Aorta (tissue), 5 donors: Measurements from ENCODE around the gene RNASE7. TPM values are rescaled to one million over a fixed set of nuclear protein-coding genes. Genes with fewer than 3 reads are reported as not detected.

Source experiments
- ATAC-seq: fragments of 200-7000 bp; cut with Tn5 transposase; one replicate; pipeline ENCODE4 v1.9.1; 2022; ENCODE audit warnings: moderate library complexity; ENCODE audit not compliant: low FRiP score
- DNase-seq, 2 donors: peaks; one replicate each; pipeline ENCODE4 v3.0.0-alpha.2; 2020
- H3K27ac ChIP-seq, 2 donors: one replicate each; pipeline ENCODE4 v1.5.1; 2013; ENCODE audit warnings: low read length in 2 of 2, mild to moderate bottlenecking in 2 of 2, moderate library complexity in 2 of 2, control low read depth in 1 of 2, inconsistent platforms in 1 of 2, low read depth in 1 of 2
- H3K27me3 ChIP-seq, 2 donors: one replicate each; pipeline ENCODE4 v1.6.1; 2013; ENCODE audit warnings: control low read depth in 1 of 2, low read length in 1 of 2, mild to moderate bottlenecking in 1 of 2, moderate library complexity in 1 of 2; ENCODE audit not compliant: insufficient read depth in 2 of 2, control insufficient read depth in 1 of 2
- H3K36me3 ChIP-seq, 2 donors: one replicate each; pipeline ENCODE4 v1.6.1; 2013; ENCODE audit warnings: control low read depth in 1 of 2, low read length in 1 of 2, mild to moderate bottlenecking in 1 of 2; ENCODE audit not compliant: insufficient read depth in 2 of 2, control insufficient read depth in 1 of 2
- H3K4me1 ChIP-seq, 2 donors: one replicate each; pipeline ENCODE4 v1.6.1; 2013; ENCODE audit warnings: low read length in 2 of 2, control low read depth in 1 of 2, mild to moderate bottlenecking in 1 of 2, moderate library complexity in 1 of 2; ENCODE audit not compliant: insufficient read depth in 2 of 2, control insufficient read depth in 1 of 2
- H3K4me3 ChIP-seq, 2 donors: one replicate each; pipeline ENCODE4 v1.5.1; 2013; ENCODE audit warnings: low read length in 2 of 2, control low read depth in 1 of 2, mild to moderate bottlenecking in 1 of 2
- H3K9me3 ChIP-seq: one replicate; pipeline ENCODE4 v1.6.1; 2013; ENCODE audit warnings: mild to moderate bottlenecking, low read length; ENCODE audit not compliant: control insufficient read depth
- WGBS, 2 donors: extraction: QIAGEN DNeasy Blood & Tissue Kit; methylation state at CpG; one replicate each; pipeline ENCODE4 v1.1.7; 2013; 5-methylcytosine and 5-hydroxymethylcytosine counted together
- intact Hi-C, 2 donors: fragments of 100-400 bp; cut with DNase I; formaldehyde crosslinking; loops; one replicate each; pipeline versions ENCODE4 v1.14.2 to v1.15.0; 2022
- polyA plus RNA-seq, 2 donors: library from polyadenylated mRNA; stranded (reverse); fragments of 200-250 nt; gene quantifications; one replicate each; pipeline ENCODE4 v1.2.3, GENCODE V29; 2013
- total RNA-seq, 2 donors: library from RNA; stranded (reverse); fragmentation: NEBNext Ultra II Directional; extraction: Animal tissue kit (Norgen Biotek cat#: 25700); gene quantifications; one replicate each; pipeline ENCODE4 v1.2.1, GENCODE V29; 2021
- donor health status: healthy with polysubstance abuse.
- donor health status: Bipolar disorder and iron deficiency.
- donor health status: DM: no; HTN: no; CAD: no.
- donor health status: DM: no; HTN: no; CAD: no.
- donor health status: DM: yes; HTN: yes; CAD: no.

RNASE7 gene
- total and polyA plus RNA-seq, 4 donors, result not detected

DNA sequence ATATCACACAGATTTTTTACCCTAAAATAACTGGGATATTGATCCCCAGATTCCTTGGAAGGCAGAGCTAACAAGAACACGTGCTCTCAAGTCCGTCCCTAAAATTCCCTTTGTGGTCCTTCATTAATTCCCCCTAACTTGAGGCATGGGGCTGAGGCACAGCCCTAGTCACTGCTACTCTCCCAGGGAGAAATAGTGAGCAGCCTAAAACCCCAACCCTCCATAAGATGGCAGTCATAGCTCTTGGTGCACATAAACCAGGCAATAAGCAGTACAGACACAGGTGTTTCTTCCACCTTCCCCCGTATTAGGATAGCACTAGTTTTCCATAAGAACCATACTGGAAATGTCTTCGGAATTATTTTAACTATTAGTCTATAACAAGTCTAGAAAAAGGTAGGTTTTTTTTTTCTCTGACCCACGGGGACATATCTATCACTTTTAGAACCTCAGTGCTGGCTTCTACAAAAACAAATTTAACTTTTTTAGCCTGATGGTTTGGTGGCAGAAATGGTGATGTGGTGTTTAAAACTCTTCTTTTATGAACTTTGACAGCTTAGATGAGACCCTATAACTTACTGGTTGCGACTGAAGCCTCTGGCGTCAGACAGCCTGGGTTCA lies 24.8 kb downstream of the RNASE7 start:
- Histone ChIP-seq H3K4me3 (no peak overlapping the region), H3K27ac (no peak overlapping the region), H3K27me3 (no peaks in the 10 kb centered on the region), H3K4me1 (no peaks in the 10 kb centered on the region), H3K9me3 (no peaks in the 10 kb centered on the region), H3K36me3 (no peaks in the 10 kb centered on the region)
- ATAC-seq, result no peak
- no peak for DNase-seq
- WGBS, 2 donors, result 82 to 87% methylated on average over 7 of the region's 7 CpGs
- intact Hi-C loops, result no loop called here

- WGBS, 2 donors, result 1 to 3% methylated on average over 45 of the region's 45 CpGs
- peak; percentile 72 for ATAC-seq
- Histone ChIP-seq H3K36me3 (no peaks in the 10 kb centered on the region), H3K4me3 (peak overlapping the region in 1 of 2 donors; percentile 15), H3K27ac (no peak overlapping the region), H3K4me1 (no peaks in the 10 kb centered on the region), H3K9me3 (no peaks in the 10 kb centered on the region), H3K27me3 (no peaks in the 10 kb centered on the region)
- peak; percentile 67 to 82 for DNase-seq
- intact Hi-C loops, result loop anchor here (1.0 to 2.0 kb wide), 3 partner anchors 24 to 38 kb away; no protein-coding TSS in a partner anchor
Observed at GRCh38 chr14:21068521-21069387, 26.6 kb downstream of the RNASE7 start.

DNA sequence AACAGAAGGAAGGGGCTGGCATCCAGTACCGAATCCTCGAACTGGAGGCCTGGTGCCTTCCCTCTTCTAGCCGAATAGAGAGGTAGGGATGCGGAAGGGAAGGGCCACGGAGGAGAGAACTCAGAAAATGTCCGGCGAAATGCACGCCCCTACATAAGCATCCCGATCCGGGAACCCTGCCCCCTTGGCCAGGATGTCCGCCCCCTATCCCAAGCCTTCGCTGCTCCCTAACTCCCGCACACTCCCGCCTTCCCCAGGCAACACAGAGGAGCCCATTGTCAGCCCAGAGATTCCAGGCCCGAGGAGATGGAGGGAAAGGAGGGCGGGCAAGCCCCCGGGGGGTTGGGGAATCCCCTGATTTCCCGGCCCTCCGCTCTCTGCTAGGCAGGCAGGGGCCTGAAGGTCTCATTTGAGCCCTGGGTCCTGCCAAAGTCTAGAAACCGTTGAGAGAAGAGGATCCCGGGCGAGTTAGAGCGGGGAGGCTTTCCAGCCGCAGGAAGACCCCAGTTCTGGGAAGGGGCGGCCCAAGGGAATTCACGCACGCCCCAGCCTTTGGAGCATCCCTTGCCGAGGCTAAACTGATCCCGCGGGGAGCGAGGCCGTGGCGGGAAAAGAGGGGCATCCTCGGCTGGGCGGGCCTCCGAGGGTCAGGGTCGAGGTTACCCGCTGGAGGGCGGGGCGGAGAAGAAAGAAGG lies 27.4 kb downstream of the RNASE7 start:
- WGBS, 2 donors, result 1% methylated on average over 36 to 40 of the region's 40 CpGs
- H3K4me3 ChIP-seq, result peak overlapping the region; percentile 51 to 63
- intact Hi-C loops, result loop anchor here (1.0 to 10.0 kb wide), 5 partner anchors 23 to 315 kb away; partner anchors contain the start of gene SUPT16H (in 1 of the 2)
- H3K36me3 ChIP-seq, result no peaks in the 10 kb centered on the region
- ATAC-seq, result peak; percentile 47
- no peaks in the 10 kb centered on the region for H3K9me3 ChIP-seq
- no peaks in the 10 kb centered on the region for H3K4me1 ChIP-seq
- H3K27me3 ChIP-seq, result no peaks in the 10 kb centered on the region
- peak in 1 of 2 donors; percentile 81 for DNase-seq
- H3K27ac ChIP-seq, result peak overlapping the region in 1 of 2 donors; percentile 49

GRCh38 chr14:21070083-21070609 lies 28.0 kb downstream of the RNASE7 start, which contains the start of gene ARHGEF40:
TSS of gene ARHGEF40 (plus strand) at chr14:21070304. CDS start at chr14:21070397, 93 bp downstream.
- Histone ChIP-seq H3K27ac (peak within 1 kb of the TSS in 1 of 2 donors; percentile 49), H3K9me3 (no peaks in the 10 kb centered on the region), H3K27me3 (no peaks in the 10 kb centered on the region), H3K4me1 (no peaks in the 10 kb centered on the region), H3K4me3 (peak within 1 kb of the TSS; percentile 51 to 63), H3K36me3 (no peaks in the 10 kb centered on the region)
- DNase-seq, result peak; percentile 75 to 91
- intact Hi-C loops, result loop anchor here in 1 of 2 donors (1.0 to 10.0 kb wide), 2 partner anchors 34 to 315 kb away; partner anchors contain the start of gene SUPT16H
- ATAC-seq, result peak; percentile 81
- WGBS, 2 donors, result 0% methylated on average over 4 to 63 of the region's 63 CpGs

DNA sequence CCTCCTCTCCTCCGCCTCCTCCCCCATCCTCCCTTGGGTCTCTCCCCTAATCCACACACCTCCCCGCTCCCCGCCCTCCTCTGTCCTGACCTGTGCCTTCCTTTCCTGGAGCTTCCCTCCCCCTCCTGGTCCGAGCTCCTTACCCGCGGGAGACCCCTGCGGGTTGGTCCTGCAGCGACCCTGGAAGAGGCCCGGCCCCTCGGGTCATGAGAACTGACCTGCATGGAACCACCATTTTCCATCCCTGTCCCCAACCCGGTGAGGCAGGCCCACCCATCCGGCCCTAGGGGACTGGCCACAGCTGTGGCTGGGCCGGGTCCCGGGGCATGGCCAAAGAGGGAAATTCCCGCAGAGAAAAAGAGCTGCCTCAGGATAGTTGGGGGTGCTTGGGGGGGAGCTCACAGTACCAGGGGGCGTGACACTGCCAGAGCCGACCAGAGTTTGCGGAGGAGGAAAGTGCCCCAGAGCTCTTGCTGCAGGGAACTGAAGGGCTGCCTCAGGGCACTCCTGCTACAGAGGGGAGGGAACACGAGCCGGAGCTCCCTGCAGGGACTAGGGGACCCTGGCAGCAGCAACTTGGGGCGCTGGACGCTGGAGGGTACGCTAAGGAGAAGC lies 28.6 kb downstream of the RNASE7 start:
- H3K36me3 ChIP-seq, result peaks cover 0 to 2% of the 10 kb centered on the region in 2 donors
- H3K4me1 ChIP-seq, result no peaks in the 10 kb centered on the region
- no peaks in the 10 kb centered on the region for H3K27me3 ChIP-seq
- H3K9me3 ChIP-seq, result no peaks in the 10 kb centered on the region
- WGBS, 2 donors, result 1 to 2% methylated on average over 22 to 23 of the region's 23 CpGs
- intact Hi-C loops, result loop anchor here in 1 of 2 donors (1.0 to 10.0 kb wide), 2 partner anchors 34 to 314 kb away; partner anchors contain the start of gene SUPT16H
- peak overlapping the region in 1 of 2 donors; percentile 49 for H3K27ac ChIP-seq
- ATAC-seq (peak; percentile 55), DNase-seq (peak; percentile 66 to 82)
- peak overlapping the region; percentile 51 to 63 for H3K4me3 ChIP-seq

DNA sequence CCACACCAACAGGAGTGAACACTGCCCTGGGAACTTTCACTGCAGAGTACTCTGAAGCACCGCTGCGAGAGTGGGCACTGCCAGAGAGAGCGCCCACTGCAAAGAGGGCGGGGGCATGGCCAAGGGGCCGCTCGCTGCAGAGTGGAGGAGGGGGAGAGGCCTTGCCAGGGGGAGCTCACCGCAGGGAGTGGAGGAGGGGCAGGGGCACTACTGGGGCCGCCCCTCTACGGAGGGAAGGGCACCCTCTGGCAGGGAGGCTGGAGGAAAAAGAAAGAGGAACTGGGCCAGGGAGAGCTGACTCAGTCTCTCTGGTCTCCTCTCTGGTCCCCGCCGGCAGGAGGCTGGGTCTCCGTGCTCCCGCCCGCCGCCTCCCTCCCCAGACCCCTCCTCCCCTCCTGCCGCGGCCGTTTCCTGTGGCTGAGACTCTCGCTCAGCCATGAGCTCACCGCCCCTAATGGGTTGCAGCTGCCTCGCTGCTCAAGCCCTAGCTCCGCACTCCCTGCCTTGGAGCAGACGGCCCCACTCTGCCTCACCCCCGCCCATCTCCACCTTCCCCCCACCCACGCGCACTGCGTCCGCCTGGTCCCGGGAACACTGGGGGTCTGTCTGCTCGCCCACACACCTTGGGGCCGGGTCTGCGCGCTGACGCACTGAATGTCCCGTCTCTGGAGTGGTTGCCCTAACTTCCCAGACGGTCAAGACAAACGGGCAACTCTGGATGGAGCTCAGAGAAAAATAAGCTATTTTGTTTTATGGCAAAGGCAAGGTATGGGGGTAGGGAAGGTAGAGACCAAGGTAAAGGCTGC lies 29.3 kb downstream of the RNASE7 start:
- H3K4me1 ChIP-seq, result no peaks in the 10 kb centered on the region
- peak; percentile 88 for ATAC-seq
- 0 to 1% methylated on average over 29 to 37 of the region's 37 CpGs for WGBS, 2 donors
- H3K36me3 ChIP-seq, result peaks cover 0 to 2% of the 10 kb centered on the region in 2 donors
- H3K9me3 ChIP-seq, result no peaks in the 10 kb centered on the region
- H3K4me3 ChIP-seq, result peak overlapping the region; percentile 51 to 63
- peak; percentile 96 for DNase-seq
- intact Hi-C loops, result loop anchor here in 1 of 2 donors (10.0 kb wide), 1 partner anchor 313 kb away; the partner anchor contains the start of gene SUPT16H
- H3K27me3 ChIP-seq, result no peaks in the 10 kb centered on the region
- H3K27ac ChIP-seq, result peak overlapping the region; percentile 34 to 49

DNA sequence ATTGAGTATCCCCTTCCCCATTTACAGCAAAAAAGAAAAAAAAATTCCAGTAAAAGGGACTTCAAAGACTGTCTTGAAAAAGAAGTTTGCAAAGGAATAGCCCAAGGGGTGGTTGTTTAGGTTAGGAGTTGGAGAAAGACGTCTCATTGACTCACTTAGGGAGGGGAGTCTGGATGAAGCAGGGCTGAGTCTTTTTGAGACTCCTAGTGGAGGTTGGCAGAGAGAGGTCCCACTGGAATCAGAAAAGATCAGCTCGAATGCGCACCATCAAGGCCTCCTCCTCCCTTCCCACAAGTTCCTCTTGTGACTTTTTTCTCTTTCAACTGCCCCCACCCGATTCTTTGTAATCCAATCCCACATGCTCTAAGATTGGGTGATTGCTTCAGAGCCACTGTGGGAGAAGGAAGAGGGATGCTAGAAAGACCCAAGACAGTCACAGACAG lies 29.9 kb downstream of the RNASE7 start:
- no peaks in the 10 kb centered on the region for H3K27me3 ChIP-seq
- H3K27ac ChIP-seq, result peak overlapping the region; percentile 34 to 37
- intact Hi-C loops, result loop anchor here in 1 of 2 donors (10.0 kb wide), 1 partner anchor 313 kb away; the partner anchor contains the start of gene SUPT16H
- peak overlapping the region in 1 of 2 donors; percentile 51 for H3K4me3 ChIP-seq
- H3K36me3 ChIP-seq, result peaks cover 0 to 2% of the 10 kb centered on the region in 2 donors
- ATAC-seq (no peak), DNase-seq (no peak)
- H3K9me3 ChIP-seq, result no peaks in the 10 kb centered on the region
- 0 to 2% methylated on average over 4 of the region's 4 CpGs for WGBS, 2 donors
- no peaks in the 10 kb centered on the region for H3K4me1 ChIP-seq
